Spleen (tissue), 7 donors: ENCODE data around the gene RAPH1.

Experiments used
- POLR2A ChIP-seq, 3 donors: fragments of 450-650 bp; IDR thresholded peaks; one replicate each; pipeline ENCODE4 v1.5.1; 2017; ENCODE audit warnings: antibody characterized with exemption in 3 of 3, mild to moderate bottlenecking in 1 of 3
- POLR2AphosphoS5 ChIP-seq, 3 donors: sonication (generic); formaldehyde crosslinking; IDR thresholded peaks; one replicate each; pipeline ENCODE4 v1.5.1; 2017; ENCODE audit warnings: antibody characterized with exemption in 3 of 3
- TF ChIP-seq, protein P1 (sequence below), 11 experiments: fragments of 200-600 bp in 7 of 11; fragments of 450-650 bp in 4 of 11; sonication (generic) in 4 of 11; IDR thresholded peaks in 8 of 11; conservative IDR thresholded peaks in 3 of 11; 1 replicate in 7 of 11; 2 replicates in 4 of 11; pipeline versions ENCODE4 v1.4.0 to v1.8.0; 2016 to 2021; ENCODE audit warnings: antibody characterized with exemption in 11 of 11, inconsistent platforms in 4 of 11, mild to moderate bottlenecking in 1 of 11
- donor health status: DM: no; HTN: no; CAD: no; lungs with moderate emphysema.
- donor health status: DM: no; HTN: no; CAD: no.
- donor health status: DM: no; HTN: no; CAD: no.

- TF ChIP-seq POLR2A (IDR thresholded peaks at IDR 0.05) (no peak), POLR2AphosphoS5 (IDR thresholded peaks at IDR 0.05) (no peak)
- TF ChIP-seq, protein P1, sequence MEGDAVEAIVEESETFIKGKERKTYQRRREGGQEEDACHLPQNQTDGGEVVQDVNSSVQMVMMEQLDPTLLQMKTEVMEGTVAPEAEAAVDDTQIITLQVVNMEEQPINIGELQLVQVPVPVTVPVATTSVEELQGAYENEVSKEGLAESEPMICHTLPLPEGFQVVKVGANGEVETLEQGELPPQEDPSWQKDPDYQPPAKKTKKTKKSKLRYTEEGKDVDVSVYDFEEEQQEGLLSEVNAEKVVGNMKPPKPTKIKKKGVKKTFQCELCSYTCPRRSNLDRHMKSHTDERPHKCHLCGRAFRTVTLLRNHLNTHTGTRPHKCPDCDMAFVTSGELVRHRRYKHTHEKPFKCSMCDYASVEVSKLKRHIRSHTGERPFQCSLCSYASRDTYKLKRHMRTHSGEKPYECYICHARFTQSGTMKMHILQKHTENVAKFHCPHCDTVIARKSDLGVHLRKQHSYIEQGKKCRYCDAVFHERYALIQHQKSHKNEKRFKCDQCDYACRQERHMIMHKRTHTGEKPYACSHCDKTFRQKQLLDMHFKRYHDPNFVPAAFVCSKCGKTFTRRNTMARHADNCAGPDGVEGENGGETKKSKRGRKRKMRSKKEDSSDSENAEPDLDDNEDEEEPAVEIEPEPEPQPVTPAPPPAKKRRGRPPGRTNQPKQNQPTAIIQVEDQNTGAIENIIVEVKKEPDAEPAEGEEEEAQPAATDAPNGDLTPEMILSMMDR (IDR thresholded peaks at IDR 0.05 in 8 of 11, conservative IDR thresholded peaks at IDR 0.05 in 3 of 11), result no peak
Observed at GRCh38 chr2:203407496-203407895, 127.6 kb downstream of the RAPH1 start.
